Globus pallidus (tissue), 1 donor: ENCODE data around the gene LZTFL1.
"Not testable (repeated sequence)": the region's sequence is repeated elsewhere in the genome, so short reads cannot be mapped to it uniquely, and the experiment has no call there.

ENCODE experiments used
- DNase-seq: peaks from one replicate; pipeline ENCODE4 v3.0.0-alpha.2; 2015; ENCODE audit warnings: low spot score

Gene LZTFL1

GRCh38 chr3:45864760-45865519 is 23.0 kb upstream of the LZTFL1 start:
- DNase-seq = no peak

- DNase-seq = no peak
These were observed 19.3 kb upstream of the LZTFL1 start for GRCh38 chr3:45861043-45861719.

- DNase-seq = no peak
These were observed 18.6 kb upstream of the LZTFL1 start for GRCh38 chr3:45860481-45860880.

- no peak for DNase-seq
These were observed 17.1 kb upstream of the LZTFL1 start for GRCh38 chr3:45858809-45859543.

- not testable (repeated sequence) for DNase-seq
These were observed 15.1 kb upstream of the LZTFL1 start for GRCh38 chr3:45857024-45857423.

GRCh38 chr3:45856323-45856722 is 14.4 kb upstream of the LZTFL1 start:
- DNase-seq = not testable (repeated sequence)

GRCh38 chr3:45852828-45853227 is 10.9 kb upstream of the LZTFL1 start:
- DNase-seq = no peak

GRCh38 chr3:45848392-45848791 is 6.5 kb upstream of the LZTFL1 start:
- no peak for DNase-seq

- DNase-seq = no peak
These were observed 2.7 kb upstream of the LZTFL1 start for GRCh38 chr3:45844616-45845015.

GRCh38 chr3:45842851-45843625 is 1.1 kb upstream of the LZTFL1 start:
- no peak for DNase-seq

GRCh38 chr3:45841420-45841756 is 531 bp downstream of the LZTFL1 start:
- no peak for DNase-seq

- no peak for DNase-seq
These were observed 3.5 kb downstream of the LZTFL1 start for GRCh38 chr3:45838466-45838865.

- DNase-seq = no peak
These were observed 9.2 kb downstream of the LZTFL1 start for GRCh38 chr3:45832699-45833098.

- no peak for DNase-seq
These were observed 11.8 kb downstream of the LZTFL1 start for GRCh38 chr3:45830121-45830520.

- DNase-seq = no peak
These were observed 15.0 kb downstream of the LZTFL1 start for GRCh38 chr3:45826908-45827307.

- DNase-seq = no peak
These were observed 15.6 kb downstream of the LZTFL1 start for GRCh38 chr3:45826321-45826720.

- DNase-seq = no peak
These were observed 20.8 kb downstream of the LZTFL1 start for GRCh38 chr3:45821127-45821526.

- DNase-seq = no peak
These were observed 22.4 kb downstream of the LZTFL1 start for GRCh38 chr3:45819543-45819942.

GRCh38 chr3:45817831-45818522 is 23.9 kb downstream of the LZTFL1 start:
- DNase-seq = no peak

- DNase-seq = no peak
These were observed 25.4 kb downstream of the LZTFL1 start for GRCh38 chr3:45816544-45816943.

- DNase-seq = no peak
These were observed 27.6 kb downstream of the LZTFL1 start for GRCh38 chr3:45814322-45814721.
